GM19452 (cell line): ENCODE data around the gene UGP2.
"Not testable (repeated sequence)": the region's sequence is repeated elsewhere in the genome, so short reads cannot be mapped to it uniquely, and the experiment has no call there.

Experiments
- ATAC-seq: cut with Tn5 transposase; IDR thresholded peaks from one replicate; pipeline ENCODE4 v1.9.1; 2021; ENCODE audit not compliant: unreplicated experiment

UGP2 gene

GRCh38 chr2:63841254-63842022, at the start of gene UGP2:
UGP2 (plus strand) TSS chr2:63841896; CDS start chr2:63842186, 290 bp downstream.
- peak; percentile 61 for ATAC-seq

GRCh38 chr2:63792530-63792929, 49.2 kb upstream of the UGP2 start:
- no peak for ATAC-seq

- ATAC-seq, result no peak
These were observed 45.3 kb upstream of the UGP2 start for GRCh38 chr2:63796366-63796765.

GRCh38 chr2:63796796-63797195, 44.9 kb upstream of the UGP2 start:
- no peak for ATAC-seq

GRCh38 chr2:63801455-63801854, 40.2 kb upstream of the UGP2 start:
- ATAC-seq, result no peak

- ATAC-seq, result no peak
These were observed 36.3 kb upstream of the UGP2 start for GRCh38 chr2:63805412-63805811.

GRCh38 chr2:63808036-63808435, 33.7 kb upstream of the UGP2 start:
- not testable (repeated sequence) for ATAC-seq

GRCh38 chr2:63808911-63809310, 32.8 kb upstream of the UGP2 start:
- not testable (repeated sequence) for ATAC-seq

- ATAC-seq, result no peak
These were observed 30.6 kb upstream of the UGP2 start for GRCh38 chr2:63811063-63811462.

- not testable (repeated sequence) for ATAC-seq
These were observed 29.8 kb upstream of the UGP2 start for GRCh38 chr2:63811870-63812269.

GRCh38 chr2:63814114-63814513, 27.6 kb upstream of the UGP2 start:
- ATAC-seq, result no peak

- no peak for ATAC-seq
These were observed 24.3 kb upstream of the UGP2 start for GRCh38 chr2:63817382-63817781.

- no peak for ATAC-seq
These were observed 23.4 kb upstream of the UGP2 start for GRCh38 chr2:63818271-63818670.

- no peak for ATAC-seq
These were observed 22.4 kb upstream of the UGP2 start for GRCh38 chr2:63819256-63819655.

- ATAC-seq, result no peak
These were observed 21.7 kb upstream of the UGP2 start for GRCh38 chr2:63819765-63820717.

GRCh38 chr2:63820969-63821368, 20.7 kb upstream of the UGP2 start:
- no peak for ATAC-seq

- no peak for ATAC-seq
These were observed 20.3 kb upstream of the UGP2 start for GRCh38 chr2:63821396-63821795.

- no peak for ATAC-seq
These were observed 19.2 kb upstream of the UGP2 start for GRCh38 chr2:63822478-63822877.

- ATAC-seq, result no peak
These were observed 13.9 kb upstream of the UGP2 start for GRCh38 chr2:63827749-63828148.

GRCh38 chr2:63831176-63831575, 10.5 kb upstream of the UGP2 start:
- no peak for ATAC-seq

- ATAC-seq, result no peak
These were observed 7.3 kb upstream of the UGP2 start for GRCh38 chr2:63834401-63834800.

GRCh38 chr2:63837036-63837594, 4.6 kb upstream of the UGP2 start:
- ATAC-seq, result no peak
